ENCODE results near the gene ARHGDIB.

The ARHGDIB gene

GRCh38 chr12:14893506-14894250, 67.7 kb downstream of the ARHGDIB start:
- DNase-seq (ENCODE audit: low read depth), result no peak

DNA sequence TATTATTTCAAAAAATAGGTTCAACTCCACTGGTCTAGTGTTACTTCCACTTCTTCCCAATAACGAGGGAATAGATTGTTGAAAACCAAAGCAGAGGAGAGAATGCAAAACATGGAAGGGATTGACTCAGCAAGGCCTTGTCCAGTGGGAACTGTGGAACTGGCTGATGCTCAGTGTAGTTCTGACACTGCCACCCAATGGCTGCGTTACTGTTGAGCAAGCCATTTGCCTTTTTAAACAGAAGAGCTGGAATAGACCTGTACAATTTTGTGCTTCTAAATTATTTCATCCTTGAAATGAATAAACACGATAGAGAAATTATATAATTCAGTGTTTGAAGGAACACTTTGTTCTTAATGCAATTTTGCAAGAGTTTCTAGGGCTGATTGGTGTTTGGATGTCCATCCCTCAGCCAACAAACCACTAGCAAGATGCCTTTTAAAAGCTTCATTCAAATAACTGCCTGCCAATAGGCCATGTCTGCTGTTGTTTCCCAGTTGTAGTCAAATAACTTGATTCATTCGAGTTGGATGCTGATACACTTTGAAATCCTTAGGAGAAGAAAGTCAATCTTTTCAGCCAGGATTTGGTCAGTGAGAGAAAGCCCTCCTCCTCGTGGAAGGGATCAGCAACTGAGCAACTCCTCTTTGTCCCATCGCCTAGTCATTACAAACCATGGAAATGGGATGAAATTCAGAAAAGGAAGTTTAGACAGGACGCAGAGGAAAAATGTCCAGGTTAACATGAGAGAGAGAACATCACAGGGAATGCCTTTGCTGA, 68.5 kb downstream of the ARHGDIB start:
- no peak for DNase-seq (ENCODE audit: low read depth)
